IMR-90 (cell line): ENCODE results near the gene SASH1.

Experiments used
- CHD1 ChIP-seq: IDR thresholded peaks from 2 replicates; pipeline ENCODE4 v1.6.1; 2012; ENCODE audit warnings: low read depth, low read length, improper control_type of control experiment
- CTCF ChIP-seq: conservative IDR thresholded peaks from 2 replicates; pipeline ENCODE4 v1.5.1; 2012; ENCODE audit warnings: mild to moderate bottlenecking, low read depth, low read length, improper control_type of control experiment

DNA sequence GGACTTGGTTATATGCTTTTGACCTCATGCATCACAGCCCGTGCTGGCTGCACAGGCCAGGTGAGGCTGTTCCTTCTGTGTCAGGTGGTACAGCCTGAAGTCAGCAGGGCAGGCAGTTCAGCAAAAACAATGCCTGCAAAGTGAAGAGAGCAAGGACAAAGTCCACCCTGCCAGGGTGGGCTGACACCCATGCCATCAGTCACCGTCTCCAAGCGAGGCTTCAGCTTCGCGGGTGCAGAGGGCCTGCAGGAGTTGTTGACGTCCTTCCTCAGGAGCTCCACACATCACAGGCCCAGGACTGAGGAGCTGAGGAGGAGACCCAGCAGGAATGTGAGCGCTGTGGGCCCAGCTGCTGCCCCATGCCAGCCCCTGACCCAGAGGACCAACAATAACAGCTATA is 111.3 kb downstream of the SASH1 start:
- TF ChIP-seq CHD1 (no peak), CTCF (no peak)
